GM21360 (cell line): ENCODE measurements around the gene IGFL2.
"Not testable (repeated sequence)": the region's sequence is repeated elsewhere in the genome, so short reads cannot be mapped to it uniquely, and the experiment has no call there.

Source experiments
- ATAC-seq: cut with Tn5 transposase; IDR thresholded peaks from one replicate; pipeline ENCODE4 v1.9.1; 2021; ENCODE audit warnings: mild to moderate bottlenecking, moderate library complexity; ENCODE audit not compliant: unreplicated experiment

Gene IGFL2

GRCh38 chr19:46206682-46207081 lies 58.6 kb downstream of the IGFL2 start:
- ATAC-seq, result no peak

DNA sequence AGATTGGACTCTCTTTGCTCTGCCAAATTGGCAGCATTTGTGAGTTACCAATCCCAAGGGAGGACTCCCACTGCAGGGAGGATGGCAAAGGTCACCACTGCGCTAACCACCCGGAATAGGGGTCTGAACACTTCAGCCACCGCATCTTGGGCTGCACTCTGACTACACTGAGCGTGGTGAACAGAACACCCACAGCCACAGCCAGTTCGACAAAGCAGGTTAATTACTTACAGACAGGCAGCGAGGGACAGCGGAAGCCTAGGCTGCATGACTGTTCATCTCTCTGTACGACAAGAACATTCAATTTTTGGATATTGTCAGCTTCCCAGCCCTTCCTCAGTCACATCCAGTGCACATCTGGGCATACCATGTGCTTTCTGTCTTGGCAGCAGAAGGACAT lies 59.8 kb downstream of the IGFL2 start:
- ATAC-seq, result not testable (repeated sequence)

GRCh38 chr19:46209051-46209450 lies 61.0 kb downstream of the IGFL2 start:
- ATAC-seq, result no peak

DNA sequence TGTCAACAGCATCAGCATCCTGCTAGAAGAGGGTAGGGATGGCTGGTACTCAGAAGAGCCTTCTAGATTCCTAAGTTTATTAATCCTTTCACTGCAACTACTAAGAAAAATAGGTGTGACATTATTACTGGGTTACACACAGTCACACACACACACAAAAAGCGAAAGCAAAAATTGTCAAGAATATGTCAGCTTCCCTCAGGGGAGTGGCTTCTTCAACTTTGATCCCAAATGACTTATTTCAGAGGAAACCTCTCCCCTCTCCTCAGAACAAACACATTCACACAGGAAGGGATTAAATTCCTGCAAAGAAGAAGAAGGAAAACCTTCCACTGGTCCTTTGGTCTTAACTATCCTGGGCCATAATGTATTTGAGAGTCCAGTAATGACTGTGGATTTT lies 61.4 kb downstream of the IGFL2 start:
- no peak for ATAC-seq

- ATAC-seq, result no peak
Observed at GRCh38 chr19:46210669-46211068, 62.6 kb downstream of the IGFL2 start.
